Hepatocyte (in vitro differentiated cells): ENCODE results near the gene YES1. TPM values are rescaled to one million over a fixed set of nuclear protein-coding genes. Genes with fewer than 3 reads are reported as not detected.

Experiments
- DNase-seq: peaks from one replicate; pipeline ENCODE4 v3.0.0-alpha.2; 2016; ENCODE audit warnings: low spot score
- H2AFZ ChIP-seq: fragments of 200-600 bp; sonication (generic); 2 replicates; pipeline ENCODE4 v1.6.0; 2016; ENCODE audit warnings: antibody characterized with exemption, mild to moderate bottlenecking
- H3K27ac ChIP-seq: fragments of 200-600 bp; sonication (generic); 2 replicates; pipeline ENCODE4 v1.5.1; 2016; ENCODE audit warnings: mild to moderate bottlenecking
- H3K27me3 ChIP-seq: fragments of 200-600 bp; sonication (generic); 2 replicates; pipeline ENCODE4 v1.6.1; 2016
- H3K36me3 ChIP-seq: fragments of 200-600 bp; sonication (generic); replicated peaks from 2 replicates; pipeline ENCODE4 v1.5.1; 2016; ENCODE audit warnings: low read depth; ENCODE audit not compliant: insufficient read depth
- H3K4me1 ChIP-seq: fragments of 200-600 bp; sonication (generic); 2 replicates; pipeline ENCODE4 v1.5.1; 2016; ENCODE audit warnings: mild to moderate bottlenecking, moderate library complexity; ENCODE audit not compliant: insufficient read depth
- H3K4me2 ChIP-seq: fragments of 200-600 bp; sonication (generic); 2 replicates; pipeline ENCODE4 v1.6.0; 2016
- H3K4me3 ChIP-seq: fragments of 200-600 bp; sonication (generic); 2 replicates; pipeline ENCODE4 v1.5.1; 2016; ENCODE audit warnings: mild to moderate bottlenecking
- H3K79me2 ChIP-seq: fragments of 200-600 bp; sonication (generic); 2 replicates; pipeline ENCODE4 v1.6.0; 2017; ENCODE audit warnings: mild to moderate bottlenecking
- H3K9me2 ChIP-seq: fragments of 200-600 bp; sonication (generic); replicated peaks from 2 replicates; pipeline ENCODE4 v1.6.0; 2017; ENCODE audit warnings: mild to moderate bottlenecking; ENCODE audit not compliant: insufficient read depth
- H3K9me3 ChIP-seq: fragments of 200-600 bp; sonication (generic); 2 replicates; pipeline ENCODE4 v1.5.1; 2016; ENCODE audit warnings: low read depth, mild to moderate bottlenecking
- H4K20me1 ChIP-seq: fragments of 200-600 bp; sonication (generic); 2 replicates; pipeline ENCODE4 v1.6.0; 2016; ENCODE audit warnings: mild to moderate bottlenecking; ENCODE audit not compliant: insufficient read depth, poor library complexity, severe bottlenecking
- CTCF ChIP-seq: fragments of 200-600 bp; sonication (generic); IDR thresholded peaks from 2 replicates; pipeline ENCODE4 v1.5.1; 2016; ENCODE audit warnings: antibody characterized with exemption, mild to moderate bottlenecking; ENCODE audit not compliant: poor library complexity
- EZH2 ChIP-seq: fragments of 200-600 bp; sonication (generic); IDR thresholded peaks from 2 replicates; pipeline ENCODE4 v1.6.1; 2016; ENCODE audit warnings: antibody characterized with exemption, mild to moderate bottlenecking, borderline replicate concordance
- EZH2phosphoT487 ChIP-seq: fragments of 200-600 bp; sonication (generic); IDR thresholded peaks from one replicate; pipeline ENCODE4 v1.6.1; 2018; ENCODE audit warnings: antibody characterized with exemption, mild to moderate bottlenecking, low read depth, moderate library complexity; ENCODE audit not compliant: unreplicated experiment, severe bottlenecking
- WGBS: methylation state at CpG from one replicate; pipeline ENCODE4 v1.1.6; 2016; ENCODE audit warnings: low lambda C conversion rate; ENCODE audit errors: missing lambda C conversion rate; 5-methylcytosine and 5-hydroxymethylcytosine counted together
- polyA plus RNA-seq: library from polyadenylated mRNA; unstranded; fragments of >200 nt; fragmentation: Nextera tagmentation; extraction: Ambion mirVana; gene quantifications from 2 replicates; pipeline ENCODE4 v1.2.1, GENCODE V29; 2016
- total RNA-seq: library from RNA; depleted of rRNA; stranded (reverse); fragments of >200 nt; gene quantifications from 2 replicates; pipeline ENCODE4 v1.2.3, GENCODE V29; 2014

The YES1 gene
- total and polyA plus RNA-seq, 2 experiments from 2014 or later: 25.2 to 108 TPM

- no peak overlapping the region for H2AFZ ChIP-seq
- H3K4me3 ChIP-seq: no peak overlapping the region
- no peaks in the 10 kb centered on the region for H3K79me2 ChIP-seq
- no peak overlapping the region for H3K27ac ChIP-seq
- no peaks in the 10 kb centered on the region for H3K36me3 ChIP-seq
- DNase-seq: no peak
- H4K20me1 ChIP-seq: no peaks in the 10 kb centered on the region
- no peaks in the 10 kb centered on the region for H3K9me3 ChIP-seq
- whole genome bisulfite sequencing: 97% methylated on average over 4 of the region's 4 CpGs
- H3K9me2 ChIP-seq: no peaks in the 10 kb centered on the region
- peaks cover 15% of the 10 kb centered on the region for H3K4me1 ChIP-seq
- no peak overlapping the region for H3K4me2 ChIP-seq
- H3K27me3 ChIP-seq: no peaks in the 10 kb centered on the region
- TF ChIP-seq EZH2 (no peak), CTCF (no peak), EZH2phosphoT487 (no peak)
These were observed 131.7 kb downstream of the YES1 start for GRCh38 chr18:680392-680791.

- H3K4me1 ChIP-seq: peaks cover 13% of the 10 kb centered on the region
- H2AFZ ChIP-seq: no peak overlapping the region
- peak overlapping the region; percentile 54 for H3K27ac ChIP-seq
- no peaks in the 10 kb centered on the region for H3K79me2 ChIP-seq
- H3K36me3 ChIP-seq: no peaks in the 10 kb centered on the region
- H3K9me2 ChIP-seq: no peaks in the 10 kb centered on the region
- H3K4me3 ChIP-seq: no peak overlapping the region
- H3K4me2 ChIP-seq: no peak overlapping the region
- no peaks in the 10 kb centered on the region for H3K27me3 ChIP-seq
- H4K20me1 ChIP-seq: no peaks in the 10 kb centered on the region
- DNase-seq: peak; percentile 38
- WGBS: 91% methylated on average over 4 of the region's 4 CpGs
- TF ChIP-seq EZH2 (no peak), CTCF (no peak), EZH2phosphoT487 (no peak)
- H3K9me3 ChIP-seq: no peaks in the 10 kb centered on the region
These were observed 132.5 kb downstream of the YES1 start for GRCh38 chr18:679516-679915.

- no peaks in the 10 kb centered on the region for H3K36me3 ChIP-seq
- WGBS: 93% methylated on average over 15 of the region's 15 CpGs
- H2AFZ ChIP-seq: no peak overlapping the region
- no peak for TF ChIP-seq CTCF
- no peak for TF ChIP-seq EZH2
- TF ChIP-seq EZH2phosphoT487: no peak
- H3K9me3 ChIP-seq: no peaks in the 10 kb centered on the region
- no peaks in the 10 kb centered on the region for H3K27me3 ChIP-seq
- H4K20me1 ChIP-seq: no peaks in the 10 kb centered on the region
- no peak overlapping the region for H3K4me3 ChIP-seq
- no peaks in the 10 kb centered on the region for H3K79me2 ChIP-seq
- DNase-seq: no peak
- H3K4me1 ChIP-seq: peaks cover 5% of the 10 kb centered on the region
- no peaks in the 10 kb centered on the region for H3K9me2 ChIP-seq
- H3K27ac ChIP-seq: no peak overlapping the region
- H3K4me2 ChIP-seq: no peak overlapping the region
These were observed 133.4 kb downstream of the YES1 start for GRCh38 chr18:678482-679182.
